ENCODE results near the gene ZSCAN23.
"Not testable (repeated sequence)": the region's sequence is repeated elsewhere in the genome, so short reads cannot be mapped to it uniquely, and the experiment has no call there.

The ZSCAN23 gene

DNA sequence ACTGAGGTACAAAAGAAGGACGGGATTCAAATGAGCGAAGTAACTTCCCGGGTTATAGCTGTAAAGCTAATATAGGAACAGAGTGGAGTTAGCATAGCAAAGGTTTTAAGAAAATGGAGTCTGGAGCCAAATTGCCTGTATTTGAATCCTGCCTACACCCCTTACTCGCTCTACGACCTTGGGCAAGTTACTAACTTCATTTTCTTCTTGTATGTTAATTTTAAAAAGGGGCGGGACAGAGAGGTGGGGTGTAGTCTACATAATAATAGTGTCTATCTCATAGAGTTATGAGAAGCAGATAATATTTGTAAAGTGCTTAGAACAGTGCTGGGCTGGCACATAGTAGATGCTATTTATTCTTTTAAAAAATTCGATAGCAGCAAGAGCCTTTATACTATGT, 705 bp downstream of the ZSCAN23 start:
- peak overlapping the region; percentile 97 for H3K4me3 ChIP-seq (ENCODE audit: low read depth, low read length)

DNA sequence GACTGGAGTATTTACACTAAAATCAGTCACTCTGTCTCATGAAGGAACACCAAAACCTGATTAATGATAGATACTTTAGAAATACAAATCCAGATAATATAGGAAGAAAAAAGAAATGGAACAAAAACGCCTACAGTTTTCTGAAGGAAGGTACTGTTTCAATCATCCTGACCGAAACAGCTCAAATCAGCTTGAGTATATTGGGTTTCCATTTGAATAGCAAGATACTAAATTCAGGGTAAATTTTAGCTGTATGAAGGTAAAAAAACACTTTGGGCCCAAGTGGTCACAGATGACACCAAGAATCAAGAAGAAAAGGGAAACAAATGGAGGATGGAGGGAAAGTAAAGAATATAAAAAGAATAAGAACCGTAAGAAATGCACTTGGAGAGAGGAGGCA, 6.9 kb downstream of the ZSCAN23 start:
- H3K4me3 ChIP-seq (ENCODE audit: low read depth, low read length), result no peak overlapping the region

DNA sequence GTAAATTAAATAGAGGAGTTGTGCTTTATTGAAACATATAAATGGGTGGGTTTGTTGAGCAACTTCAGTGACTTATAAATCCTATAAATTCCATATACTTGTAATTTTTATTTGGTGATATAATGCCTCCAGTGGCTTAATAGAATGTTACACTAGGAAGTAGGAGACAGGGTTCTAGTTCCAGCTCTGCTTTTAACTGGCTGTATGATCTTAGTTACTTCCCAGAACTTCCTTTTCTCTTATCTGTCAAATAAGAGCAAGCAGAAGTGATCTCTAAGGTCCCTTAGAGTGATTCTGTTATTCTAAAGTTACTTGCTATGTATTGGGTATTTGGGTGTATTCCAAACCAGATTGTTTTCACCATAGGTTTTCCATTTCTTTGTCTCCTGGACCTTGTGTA, 10.2 kb downstream of the ZSCAN23 start:
- H3K4me3 ChIP-seq (ENCODE audit: low read depth, low read length), result no peak overlapping the region

DNA sequence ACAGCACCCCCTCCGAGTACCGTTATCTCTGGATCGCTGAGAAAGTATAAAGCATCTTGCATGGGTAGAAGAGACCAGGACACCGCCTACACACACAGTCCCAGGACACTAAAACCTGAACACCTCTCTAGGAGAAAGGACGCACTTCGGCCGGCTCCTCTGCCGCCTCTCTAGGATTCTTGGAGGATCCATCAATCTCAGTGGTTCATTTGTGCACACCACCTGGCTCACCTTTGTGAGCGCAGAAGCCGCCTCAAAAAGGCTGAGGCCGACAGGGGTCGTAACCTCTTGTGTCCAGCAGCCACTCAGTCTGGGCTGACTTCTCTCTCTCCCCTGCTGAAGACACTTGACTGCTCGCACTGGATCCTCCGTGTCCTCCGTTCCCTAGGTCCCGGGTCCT, 13.5 kb downstream of the ZSCAN23 start:
- H3K4me3 ChIP-seq (ENCODE audit: low read depth, low read length), result no peak overlapping the region

DNA sequence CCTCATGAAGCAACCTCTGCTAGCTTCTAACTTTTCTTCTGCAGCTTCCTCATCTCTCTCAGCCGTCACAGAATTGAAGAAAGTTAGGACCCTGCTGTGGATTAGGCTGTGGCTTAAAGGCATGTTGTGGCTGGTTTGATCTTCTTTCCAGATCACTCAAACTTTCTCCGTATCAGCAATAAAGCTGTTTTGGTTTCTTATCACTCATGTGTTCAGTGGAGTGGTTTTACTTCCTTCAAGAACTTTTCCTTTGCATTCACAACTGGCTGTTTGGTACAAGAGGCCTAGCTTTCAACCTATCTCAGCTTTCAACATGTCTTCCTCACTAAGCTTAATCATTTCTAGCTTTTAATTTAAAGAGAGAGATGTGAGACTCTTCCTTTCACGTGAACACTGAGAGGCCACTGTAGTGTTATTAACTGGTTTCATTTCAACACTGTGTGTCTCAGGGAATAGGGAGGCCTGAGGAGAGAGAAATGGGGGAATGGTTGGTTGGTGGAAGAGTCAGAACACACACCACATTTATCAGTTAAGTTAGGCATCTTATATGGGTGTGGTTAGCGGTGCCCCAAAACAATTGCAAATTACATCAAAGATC, 17.2 kb downstream of the ZSCAN23 start:
- H3K4me3 ChIP-seq (ENCODE audit: low read depth, low read length), result no peak overlapping the region

DNA sequence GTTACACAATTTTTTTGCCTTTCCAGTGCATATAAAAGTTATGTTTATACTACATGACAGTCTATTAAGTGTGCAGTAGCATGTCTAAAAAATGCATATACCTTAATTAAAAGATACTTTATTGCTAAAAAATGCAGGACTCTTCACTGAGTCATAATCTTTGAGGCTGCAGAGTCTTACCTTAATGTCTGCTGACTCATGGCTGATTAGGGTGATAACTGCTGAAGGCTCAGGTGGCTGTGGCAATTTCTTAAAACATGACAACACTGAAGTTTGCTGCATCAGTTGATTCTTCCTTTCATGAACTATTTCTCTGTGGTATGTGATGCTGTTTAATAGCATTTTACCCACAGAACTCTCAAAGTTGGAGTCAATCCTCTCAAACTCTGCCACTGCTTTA, 19.1 kb downstream of the ZSCAN23 start:
- H3K4me3 ChIP-seq (ENCODE audit: low read depth, low read length), result no peak overlapping the region

DNA sequence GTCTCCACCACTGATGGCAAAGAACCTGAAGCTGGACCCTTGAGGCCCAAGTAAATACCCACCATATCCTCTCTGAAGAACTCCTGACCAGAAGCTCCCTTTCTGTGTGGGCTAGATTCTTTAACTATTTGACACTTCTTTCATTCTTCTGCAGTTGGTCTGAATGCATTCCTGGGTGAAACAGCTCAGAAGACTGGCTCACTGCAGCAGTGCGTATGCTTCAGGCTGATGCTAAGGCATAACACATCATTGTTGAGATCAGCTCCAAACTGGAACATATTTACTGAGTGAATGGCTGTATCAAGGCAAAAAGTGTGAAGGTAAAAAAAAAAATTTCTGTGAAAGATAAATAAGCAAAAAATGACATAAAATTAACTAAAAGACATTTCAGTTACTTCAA, 19.7 kb downstream of the ZSCAN23 start:
- H3K4me3 ChIP-seq (ENCODE audit: low read depth, low read length), result no peak overlapping the region

DNA sequence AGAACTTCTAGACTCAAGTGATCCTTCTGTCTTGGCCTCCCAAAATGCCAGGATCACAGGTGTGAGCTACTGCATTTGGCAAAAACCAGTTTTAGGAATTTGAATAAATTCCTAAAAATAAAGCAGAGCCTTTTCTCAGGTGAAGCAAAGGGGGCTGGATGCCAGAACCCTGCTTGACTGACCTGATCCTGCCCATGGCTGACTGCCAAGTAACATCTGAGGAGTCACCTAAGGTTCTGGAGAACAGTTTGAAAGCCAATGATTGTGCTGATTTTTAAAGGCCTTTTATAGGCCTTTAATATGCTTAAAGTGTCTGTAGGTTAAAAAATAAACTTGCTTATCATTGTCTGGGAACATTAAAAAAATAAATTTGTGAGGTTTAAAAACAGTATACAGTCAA, 29.6 kb downstream of the ZSCAN23 start:
- H3K4me3 ChIP-seq (ENCODE audit: low read depth, low read length), result no peak overlapping the region

DNA sequence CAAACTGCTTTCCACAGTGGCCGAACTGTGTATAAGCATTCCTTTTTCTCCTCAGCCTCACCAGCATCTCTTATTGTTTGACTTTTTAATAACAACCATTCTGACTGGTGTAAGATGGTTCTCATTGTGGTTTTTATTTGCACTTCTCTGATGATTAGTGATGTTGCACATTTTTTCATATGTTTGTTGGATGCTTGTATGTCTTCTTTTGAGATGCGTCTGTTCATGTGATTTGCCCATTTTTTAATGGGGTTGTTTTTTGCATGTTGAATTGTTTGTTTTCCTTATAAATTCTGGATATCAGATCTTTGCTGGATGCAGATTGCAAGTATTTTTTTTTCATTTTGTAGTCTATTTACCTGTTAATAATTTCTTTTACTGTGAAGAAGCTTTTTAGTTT, 32.5 kb downstream of the ZSCAN23 start:
- no peak overlapping the region for H3K4me3 ChIP-seq (ENCODE audit: low read depth, low read length)

DNA sequence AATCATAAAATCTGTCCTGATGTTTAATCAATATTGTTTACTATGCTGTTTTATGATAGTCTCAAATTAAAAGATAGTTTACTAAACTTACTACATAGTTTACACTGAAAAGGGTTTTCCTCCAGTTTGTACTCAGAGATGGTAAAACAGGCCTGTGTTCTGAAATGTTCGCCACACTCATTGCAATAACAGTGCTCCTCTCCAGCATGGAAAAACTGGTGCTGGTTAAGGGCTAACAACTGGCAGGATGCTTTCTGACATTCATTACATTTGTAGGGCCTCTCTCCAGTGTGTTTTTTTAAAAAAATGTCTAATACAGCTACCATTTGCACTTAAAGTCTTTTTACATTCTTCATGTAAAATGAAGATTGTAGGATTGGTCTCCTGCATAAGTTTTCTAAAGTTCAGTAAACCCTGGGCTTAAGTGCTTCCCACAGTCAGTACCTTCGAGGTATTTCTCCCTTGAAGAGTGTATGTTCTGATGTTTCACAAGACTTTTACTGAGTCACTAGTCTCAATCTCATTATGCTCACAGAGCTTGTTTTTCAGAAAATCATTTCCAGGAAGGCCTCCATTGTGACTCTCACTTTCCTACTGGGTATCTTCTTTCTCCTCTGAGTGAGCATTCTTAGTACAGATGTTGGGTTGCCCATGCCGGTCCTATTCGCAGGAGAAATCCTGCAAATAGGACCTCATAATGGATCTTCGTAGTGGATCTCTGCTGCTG, 35.1 kb downstream of the ZSCAN23 start:
- H3K4me3 ChIP-seq (ENCODE audit: low read depth, low read length), result no peak overlapping the region

DNA sequence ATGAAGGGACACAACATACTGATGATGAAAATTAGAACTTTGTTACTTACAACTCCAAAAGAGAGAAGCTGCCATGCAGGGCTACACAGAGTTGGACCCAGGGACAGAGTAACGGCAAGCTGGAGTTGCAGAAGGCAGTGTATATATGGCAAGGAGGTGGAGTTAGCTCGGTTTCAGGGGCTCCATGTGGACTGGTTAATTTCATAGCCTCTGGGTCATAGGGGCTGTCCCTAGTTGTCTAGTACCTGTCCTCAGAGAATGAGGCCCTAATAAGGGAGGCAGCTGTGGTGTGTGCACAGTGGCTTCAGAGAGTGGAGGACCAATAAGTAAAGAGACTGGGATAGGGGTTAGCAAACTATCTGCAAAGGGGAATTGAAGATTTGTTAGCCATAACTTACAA, 35.9 kb downstream of the ZSCAN23 start:
- no peak overlapping the region for H3K4me3 ChIP-seq (ENCODE audit: low read depth, low read length)

DNA sequence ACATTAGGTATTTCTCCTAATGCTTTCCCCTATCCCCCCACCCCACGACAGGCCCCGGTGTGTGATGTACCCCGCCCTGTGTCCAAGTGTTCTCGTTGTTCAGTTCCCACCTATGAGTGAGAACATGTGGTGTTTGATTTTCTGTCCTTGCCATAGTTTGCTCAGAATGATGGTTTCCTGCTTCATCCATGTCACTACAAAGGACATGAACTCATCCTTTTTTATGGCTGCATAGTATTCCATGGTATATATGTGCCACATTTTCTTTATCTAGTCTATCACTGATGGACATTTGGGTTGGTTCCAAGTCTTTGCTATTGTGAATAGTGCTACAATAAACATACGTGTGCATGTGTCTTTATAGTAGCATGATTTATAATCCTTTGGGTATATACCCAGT, 39.4 kb downstream of the ZSCAN23 start:
- H3K4me3 ChIP-seq (ENCODE audit: low read depth, low read length), result not testable (repeated sequence)

DNA sequence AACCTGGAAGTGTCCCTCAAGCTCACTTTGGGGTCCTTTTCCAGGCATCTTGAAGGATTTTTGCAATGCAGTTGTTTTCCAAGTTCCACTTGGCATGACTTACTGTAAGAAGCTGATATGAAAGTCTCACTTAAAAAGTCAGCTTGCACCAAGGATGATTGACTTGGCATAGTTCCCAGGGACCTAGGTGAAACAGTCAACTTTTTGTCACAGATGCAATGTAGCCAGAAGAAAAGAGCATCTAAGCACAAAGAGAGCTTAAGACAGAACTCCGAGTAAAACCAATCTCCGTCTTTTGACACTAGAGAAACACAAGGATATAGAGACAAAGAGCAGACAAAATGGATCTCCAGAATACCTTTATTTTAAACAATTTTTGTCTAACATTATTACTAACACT, 41.1 kb downstream of the ZSCAN23 start:
- H3K4me3 ChIP-seq (ENCODE audit: low read depth, low read length), result no peak overlapping the region

DNA sequence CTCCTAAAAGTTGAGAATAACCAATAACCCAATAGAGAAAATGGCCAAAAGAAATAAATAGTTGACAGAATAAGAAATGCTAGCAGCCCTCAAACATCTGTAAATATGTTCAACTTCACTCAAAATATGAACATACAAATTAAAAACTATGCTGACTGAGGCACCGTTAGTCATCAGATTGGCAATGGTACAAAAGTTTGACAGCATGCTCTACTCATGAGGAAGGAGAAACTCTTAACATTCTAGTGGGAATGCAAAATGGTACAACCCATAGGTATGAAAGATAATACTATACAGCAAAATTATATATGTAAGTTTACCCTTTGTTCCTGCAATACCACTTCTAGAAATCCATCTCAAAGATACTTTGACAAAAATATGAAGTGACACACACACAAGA, 42.1 kb downstream of the ZSCAN23 start:
- no peak overlapping the region for H3K4me3 ChIP-seq (ENCODE audit: low read depth, low read length)

DNA sequence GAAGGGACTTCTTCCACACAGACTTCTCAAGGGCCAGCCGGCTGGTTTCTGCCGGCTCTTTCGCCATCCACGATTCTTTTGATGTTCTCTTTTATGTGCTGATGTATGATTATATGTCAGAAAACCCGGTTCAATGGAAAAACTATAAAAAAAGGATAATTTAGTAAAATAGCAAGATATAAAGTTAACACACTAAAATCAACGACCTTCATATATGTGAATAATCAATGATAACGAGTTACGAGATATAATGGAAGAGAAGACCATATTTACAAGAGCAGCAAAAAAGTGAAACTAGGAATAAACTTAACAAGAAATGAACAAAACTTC, 43.2 kb downstream of the ZSCAN23 start:
- H3K4me3 ChIP-seq (ENCODE audit: low read depth, low read length), result peak overlapping the region; percentile 96

DNA sequence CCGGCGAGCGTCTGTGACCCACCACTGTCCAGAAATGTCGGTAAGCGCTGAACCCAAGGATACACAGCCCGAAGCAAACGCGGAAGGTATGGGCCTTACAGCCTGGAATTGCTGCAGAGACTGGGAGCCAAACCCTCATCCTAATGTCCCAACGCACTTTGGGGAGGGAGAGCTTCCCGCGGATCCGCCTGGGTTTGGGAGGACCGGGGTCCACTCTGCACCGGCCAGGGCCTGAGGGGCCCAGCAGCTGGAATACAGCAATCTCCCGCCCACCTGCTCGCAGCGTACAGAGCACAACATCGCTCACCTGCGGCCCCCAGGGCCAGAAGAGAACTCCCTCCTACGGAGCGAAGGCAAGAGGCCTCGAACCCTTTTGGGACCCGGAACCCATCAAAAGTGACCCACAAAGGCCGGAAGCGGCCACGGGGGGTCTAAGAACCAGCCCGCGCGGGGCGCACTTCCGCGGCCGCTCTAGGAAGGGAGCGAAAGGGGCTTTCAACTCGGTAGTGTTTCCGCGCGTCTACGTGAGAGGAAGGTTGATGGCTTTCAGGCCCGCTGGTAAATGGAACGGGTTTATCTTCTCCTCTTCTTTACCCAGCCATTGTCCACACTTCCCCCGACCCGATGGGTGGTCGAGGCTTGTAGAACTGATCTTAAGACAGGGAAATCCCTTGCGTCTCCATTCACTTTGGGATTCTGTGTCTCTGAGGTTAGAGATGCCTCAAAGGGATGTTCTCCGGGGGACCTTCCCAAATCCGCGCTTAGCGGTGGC, 43.8 kb downstream of the ZSCAN23 start, which contains the start of gene ZSCAN12:
Gene ZSCAN12, minus strand, starts transcription at position 398 of the 772 bp plus-strand sequence. CDS start 1,342 bp downstream, outside the sequence.
- peak within 1 kb of the TSS; percentile 96 for H3K4me3 ChIP-seq (ENCODE audit: low read depth, low read length)

DNA sequence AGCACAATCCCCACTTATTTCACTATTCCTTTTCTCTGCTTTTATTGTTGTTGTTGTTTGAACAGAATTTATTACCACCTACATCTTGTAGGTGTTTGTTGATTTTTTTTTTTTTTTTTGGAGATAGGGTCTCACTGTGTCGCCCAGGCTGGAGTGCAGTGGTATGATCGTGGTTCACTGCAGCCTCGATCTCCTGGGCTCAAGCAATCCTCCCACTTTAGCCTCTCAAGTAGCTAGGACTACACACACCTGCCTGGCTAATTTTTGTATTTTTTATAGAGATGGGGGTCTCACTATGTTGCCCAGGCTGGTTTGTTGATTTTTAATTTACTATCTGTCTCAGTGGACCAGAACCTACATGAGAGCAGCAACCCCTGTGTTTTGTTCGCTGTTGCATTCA, 47.4 kb downstream of the ZSCAN23 start:
- H3K4me3 ChIP-seq (ENCODE audit: low read depth, low read length), result no peak overlapping the region

DNA sequence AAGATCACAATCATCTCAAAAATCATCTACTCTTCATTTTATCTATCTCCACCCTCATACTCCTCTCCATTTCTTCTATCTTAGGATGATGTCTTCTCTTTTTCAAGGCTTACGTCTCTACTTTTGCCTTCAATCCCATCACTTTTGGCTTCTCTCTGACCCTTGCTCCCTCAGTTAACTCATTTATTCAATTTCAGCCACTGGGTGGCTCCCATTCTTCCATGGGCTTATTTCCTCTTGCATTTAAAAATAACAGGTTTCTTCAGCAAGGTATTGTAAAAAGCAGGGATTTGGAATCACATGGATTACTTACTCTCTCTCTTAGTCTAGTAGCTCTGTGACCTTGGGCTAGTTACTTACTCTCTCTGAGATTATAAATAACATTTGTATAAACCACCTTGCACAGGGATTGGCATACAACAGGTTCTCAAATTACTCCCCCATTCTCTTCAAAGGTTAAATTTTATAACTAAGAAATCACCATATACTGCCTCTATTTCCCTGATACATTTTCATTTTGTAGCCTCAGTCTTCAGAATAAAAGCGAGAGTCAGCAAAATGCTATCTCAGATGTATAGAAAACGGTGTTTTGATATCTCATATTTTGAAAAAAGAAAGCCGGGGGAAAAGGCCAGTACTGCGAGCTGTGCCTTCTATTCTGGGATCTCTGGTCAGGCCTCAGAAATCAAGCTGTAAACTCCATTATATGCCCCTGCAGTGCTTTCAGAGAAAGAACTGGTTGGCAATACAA, 49.2 kb downstream of the ZSCAN23 start:
- no peak overlapping the region for H3K4me3 ChIP-seq (ENCODE audit: low read depth, low read length)

DNA sequence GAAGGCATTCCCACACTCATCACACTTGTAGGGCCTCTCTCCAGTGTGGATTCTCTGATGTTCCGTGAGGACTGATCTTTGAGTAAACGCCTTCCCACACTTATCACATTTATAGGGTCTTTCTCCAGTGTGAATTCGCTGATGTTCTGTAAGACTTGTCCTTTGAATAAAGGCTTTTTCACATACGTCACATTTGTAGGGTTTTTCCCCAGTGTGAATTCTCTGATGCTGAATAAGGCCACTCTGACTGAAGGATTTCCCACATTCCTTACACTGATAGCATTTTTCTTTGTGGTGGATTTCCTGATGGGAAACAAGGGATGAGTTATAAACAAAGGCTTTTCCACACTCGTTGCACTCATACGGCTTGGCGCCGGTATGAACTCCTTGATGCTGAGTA, 52.6 kb downstream of the ZSCAN23 start:
- no peak overlapping the region for H3K4me3 ChIP-seq (ENCODE audit: low read depth, low read length)

DNA sequence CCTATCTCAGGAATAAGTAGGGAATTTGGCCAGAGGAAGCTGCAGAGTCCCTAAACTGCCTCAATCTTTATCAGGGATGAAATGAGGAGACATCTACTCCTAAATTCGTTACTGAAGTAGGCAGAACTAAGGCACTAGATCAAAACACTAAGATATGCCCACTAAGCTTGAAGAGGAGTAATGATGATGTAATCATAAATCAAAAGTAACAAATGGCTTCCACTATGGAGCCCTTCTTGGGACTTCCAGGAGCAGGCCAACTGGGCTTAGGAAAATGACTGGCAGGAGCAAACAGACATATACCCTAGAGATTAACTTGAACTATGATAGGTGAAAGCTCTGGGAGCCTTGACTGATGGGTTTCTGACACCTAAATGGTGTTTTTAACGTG, 59.2 kb downstream of the ZSCAN23 start:
- H3K4me3 ChIP-seq (ENCODE audit: low read depth, low read length), result no peak overlapping the region
